ENCODE measurements around the gene ADCY1.
"Not testable (repeated sequence)": the region's sequence is repeated elsewhere in the genome, so short reads cannot be mapped to it uniquely, and the experiment has no call there.

The ADCY1 gene

DNA sequence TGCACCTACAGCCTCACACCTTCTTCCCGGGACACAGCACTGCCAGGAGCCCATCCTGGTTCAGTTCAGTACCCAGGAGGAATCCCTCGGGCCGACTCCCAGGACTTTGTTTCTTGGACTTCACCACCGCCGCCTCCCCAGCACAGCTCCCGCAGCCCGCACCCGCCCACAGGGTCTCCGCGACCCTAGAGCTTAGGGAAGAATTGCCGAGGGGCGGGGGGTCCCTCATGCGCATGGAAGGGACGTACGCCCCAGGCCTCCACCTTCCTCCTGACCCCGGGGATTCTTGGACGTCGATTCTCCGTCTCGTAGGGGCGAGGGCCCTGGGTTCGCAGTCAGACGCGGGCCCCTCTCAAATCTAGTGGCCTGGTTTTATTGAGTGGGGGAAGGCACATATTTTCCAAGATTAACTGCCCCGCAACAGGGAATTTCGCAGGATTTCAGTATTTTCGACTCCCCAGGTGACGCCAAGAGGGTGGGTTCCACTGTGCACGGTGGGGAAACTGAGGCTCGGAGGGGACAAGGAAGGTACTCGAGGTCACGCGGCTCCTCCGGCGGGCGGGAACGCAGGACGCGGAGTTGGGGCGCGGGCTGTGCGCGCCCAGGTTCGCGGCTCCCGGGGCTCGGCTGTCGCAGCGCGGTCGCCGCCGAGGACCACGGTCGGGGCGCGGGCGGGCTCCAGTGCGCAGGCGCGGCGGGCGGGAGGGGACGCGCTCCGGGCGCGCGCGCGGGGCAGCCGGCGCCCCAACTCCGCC is at the start of gene ADCY1:
Gene ADCY1 (plus strand): TSS at position 708 of the 755 bp plus-strand sequence. CDS start 176 bp downstream, outside the sequence.
- DNase-seq = no peak

DNA sequence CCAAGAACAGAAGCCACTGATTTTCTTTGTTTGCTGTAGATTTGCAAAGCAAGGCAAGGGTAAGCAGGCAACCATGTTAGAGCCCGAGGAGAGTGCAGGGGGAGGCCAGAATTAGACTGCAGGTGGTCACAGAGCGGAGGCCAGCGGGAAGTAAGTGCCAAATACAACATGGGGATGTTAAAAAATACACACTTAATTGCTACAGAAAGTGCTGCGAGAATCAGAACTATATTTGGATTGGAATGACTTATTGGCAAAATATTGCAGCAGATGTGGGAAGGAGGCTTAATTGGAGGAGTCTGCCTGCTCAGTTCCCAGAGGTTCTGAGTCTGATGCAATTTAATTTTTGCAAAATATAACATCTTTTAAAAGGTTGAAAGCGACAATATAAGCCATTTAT is 49.7 kb upstream of the ADCY1 start:
- no peak for DNase-seq

DNA sequence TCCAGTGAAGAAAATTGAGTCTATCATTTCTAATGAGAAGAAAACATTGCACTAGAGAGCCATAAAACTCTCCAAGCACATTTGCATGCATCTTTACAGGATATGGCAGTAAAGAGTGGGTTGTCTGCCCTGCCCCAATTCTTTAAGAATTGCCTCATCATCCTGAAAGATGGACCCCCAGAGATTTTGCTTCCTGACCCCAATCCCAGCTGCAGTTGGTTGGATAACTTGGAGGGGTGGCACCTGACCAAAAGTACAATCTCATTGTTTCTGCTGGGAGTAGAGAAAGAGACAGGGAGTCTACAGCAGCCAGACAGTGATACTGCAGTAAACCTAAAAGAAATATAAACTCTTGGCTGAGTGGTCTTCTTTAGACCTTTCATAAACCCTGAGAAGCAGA is 49.1 kb upstream of the ADCY1 start:
- no peak for DNase-seq

DNA sequence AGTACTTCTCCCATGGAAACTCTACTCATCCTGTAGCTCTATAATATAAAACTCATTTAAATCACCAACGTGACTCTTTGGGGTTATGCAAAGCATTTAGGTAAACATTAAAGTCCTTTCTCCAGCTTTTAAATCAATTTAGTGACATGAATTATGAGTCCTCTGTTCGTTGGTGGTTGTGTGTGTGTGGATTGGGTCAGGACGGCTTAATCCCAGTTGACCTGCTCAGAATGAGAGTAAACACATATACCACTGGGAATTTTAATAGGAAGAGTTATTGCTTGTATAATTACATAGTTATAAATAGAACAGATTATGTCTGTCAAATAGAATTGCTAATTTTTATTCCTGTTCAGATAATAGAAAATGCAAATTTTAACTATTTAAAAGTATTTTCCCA is 30.7 kb upstream of the ADCY1 start:
- DNase-seq = no peak

DNA sequence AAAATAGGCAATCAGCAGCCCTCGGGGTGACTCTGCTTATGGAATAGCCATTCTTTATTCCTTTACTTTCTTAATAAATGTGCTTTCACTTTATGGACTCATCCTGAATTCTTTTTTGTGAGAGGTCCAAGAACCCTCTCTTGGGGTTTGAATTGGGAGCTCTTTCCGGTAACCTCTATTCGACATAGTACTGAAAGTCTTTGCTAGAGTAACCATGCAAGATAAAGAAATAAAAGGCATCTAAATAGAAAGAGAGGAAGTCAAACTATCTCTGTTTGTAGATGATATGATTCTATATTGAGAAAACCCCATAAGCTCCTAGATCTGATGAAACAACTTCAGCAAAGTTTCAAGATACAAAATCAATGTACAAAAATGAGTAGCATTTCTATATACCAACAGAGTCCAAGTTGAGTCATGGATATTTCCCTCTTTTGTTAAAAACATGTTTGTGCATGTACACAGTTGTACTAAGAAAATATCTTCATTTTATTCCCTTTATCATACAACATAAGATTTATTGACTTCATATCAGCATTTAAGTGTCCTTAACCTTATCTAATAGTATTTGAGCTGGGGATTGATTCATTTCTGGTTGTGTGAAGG is 29.0 kb upstream of the ADCY1 start:
- DNase-seq = not testable (repeated sequence)

DNA sequence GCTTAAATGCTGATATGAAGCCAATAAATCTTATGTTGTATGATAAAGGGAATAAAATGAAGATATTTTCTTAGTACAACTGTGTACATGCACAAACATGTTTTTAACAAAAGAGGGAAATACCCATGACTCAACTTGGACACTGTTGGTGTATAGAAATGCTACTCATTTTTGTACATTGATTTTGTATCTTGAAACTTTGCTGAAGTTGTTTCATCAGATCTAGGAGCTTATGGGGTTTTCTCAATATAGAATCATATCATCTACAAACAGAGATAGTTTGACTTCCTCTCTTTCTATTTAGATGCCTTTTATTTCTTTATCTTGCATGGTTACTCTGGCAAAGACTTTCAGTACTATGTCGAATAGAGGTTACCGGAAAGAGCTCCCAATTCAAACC is 25.3 kb upstream of the ADCY1 start:
- DNase-seq = not testable (repeated sequence)

DNA sequence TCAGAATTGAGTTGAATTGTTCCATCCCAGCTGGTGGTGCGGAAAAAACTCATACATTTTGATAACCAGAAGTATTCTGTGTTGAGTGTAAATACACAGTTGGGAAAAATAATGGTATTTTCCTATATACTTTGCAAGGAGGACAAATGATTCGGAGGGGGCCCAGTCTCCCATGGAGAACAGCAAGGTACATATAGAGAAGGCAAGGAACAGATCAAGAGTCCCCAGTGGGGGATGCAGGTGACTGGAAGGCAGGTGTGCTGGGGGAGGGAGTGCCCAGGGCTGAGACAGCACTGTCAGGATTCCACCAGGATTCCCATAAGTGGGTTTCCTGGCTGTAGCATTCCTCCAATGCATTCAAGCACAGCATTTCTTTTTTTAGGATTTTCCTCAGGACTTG is 10.8 kb upstream of the ADCY1 start:
- no peak for DNase-seq

DNA sequence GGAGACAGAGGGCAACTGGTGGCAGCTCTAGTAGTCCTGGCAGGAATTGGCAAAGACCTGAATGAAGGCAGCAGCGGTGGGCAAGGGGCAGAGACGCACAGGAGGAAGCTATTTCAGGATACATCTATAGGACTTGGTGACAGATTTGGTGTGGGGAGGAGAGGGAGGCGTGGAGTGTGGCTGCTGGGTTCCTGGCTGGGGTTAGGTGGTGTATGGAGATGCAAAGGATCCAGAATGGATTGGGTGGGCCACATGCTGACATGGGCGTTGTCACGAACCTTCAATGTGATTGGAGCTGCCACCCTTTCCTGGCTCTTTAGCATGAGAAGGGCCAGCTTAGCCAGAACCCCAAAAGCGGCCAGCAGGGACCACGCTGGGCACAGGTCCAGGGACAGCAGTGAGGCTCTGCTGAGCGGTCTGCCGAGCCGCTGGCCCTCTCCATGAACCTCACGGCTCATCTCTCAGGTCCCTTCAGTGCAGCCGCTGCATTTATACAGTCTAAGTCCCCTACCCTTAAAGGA is 10.2 kb upstream of the ADCY1 start:
- no peak for DNase-seq

DNA sequence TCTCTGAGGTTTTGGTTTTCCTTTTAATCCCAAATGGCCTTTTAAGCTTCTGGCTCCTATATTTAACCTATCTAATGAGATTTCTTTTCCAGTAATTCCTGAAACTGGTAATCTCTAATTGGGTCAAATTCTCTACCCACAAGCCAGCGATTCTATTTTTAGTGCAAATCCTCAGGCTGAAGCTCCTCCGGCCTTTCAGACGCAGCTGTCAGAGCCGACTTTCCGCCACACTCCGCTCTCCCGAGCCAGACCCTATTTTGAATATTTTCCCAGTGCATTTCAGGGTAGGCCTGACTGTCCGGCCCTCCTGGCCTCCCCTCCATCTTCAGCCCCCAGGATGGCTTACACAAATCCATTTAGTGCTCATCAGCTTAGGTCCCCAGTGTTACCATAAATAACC is 9.7 kb upstream of the ADCY1 start:
- no peak for DNase-seq

DNA sequence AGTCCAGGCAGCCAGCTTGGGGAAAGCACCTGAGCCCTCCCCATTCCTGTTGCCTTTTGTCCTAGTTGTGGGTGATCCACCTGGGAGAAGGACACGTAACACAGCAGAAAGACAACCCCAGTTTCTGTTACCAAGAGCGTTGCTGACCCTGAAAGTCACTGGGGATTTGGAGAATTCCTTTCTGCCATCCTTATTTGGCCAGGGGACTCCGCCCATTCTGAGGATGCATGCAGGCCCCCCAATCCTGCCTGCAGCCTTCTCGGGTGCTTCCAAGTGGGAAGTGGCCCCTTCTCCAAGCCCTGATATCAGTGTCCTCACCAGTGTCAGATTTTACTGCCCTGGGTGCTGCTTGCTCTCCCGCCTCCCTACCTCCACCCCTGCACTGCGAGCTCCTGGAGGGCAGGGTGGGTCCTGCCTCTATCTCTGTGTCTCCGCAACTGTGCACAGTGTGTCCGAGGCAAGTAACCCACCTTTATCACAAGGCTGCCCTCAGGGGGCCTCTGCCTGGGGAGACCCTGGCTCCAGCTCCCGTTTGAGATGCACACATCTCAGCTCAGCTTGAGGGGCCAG is 9.2 kb upstream of the ADCY1 start:
- no peak for DNase-seq

DNA sequence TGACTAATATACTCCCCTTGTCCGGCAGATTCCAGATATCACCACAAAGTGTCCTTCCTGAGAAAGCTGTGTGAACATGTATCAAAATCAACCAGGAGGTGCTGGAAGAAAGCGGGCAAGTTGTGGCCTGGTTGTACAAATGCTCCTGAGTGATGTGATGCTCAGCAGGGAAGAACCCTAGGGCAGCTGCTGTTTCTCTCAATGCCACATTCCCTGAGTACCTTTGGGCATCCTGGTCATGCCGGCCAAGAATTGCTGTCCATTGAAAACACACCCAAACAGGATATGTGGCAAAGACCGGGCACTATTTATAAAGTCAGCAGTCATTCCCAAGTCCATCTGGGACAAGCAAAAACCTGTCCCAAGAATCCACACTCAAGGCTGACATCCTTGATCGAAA is 7.8 kb upstream of the ADCY1 start:
- DNase-seq = no peak

DNA sequence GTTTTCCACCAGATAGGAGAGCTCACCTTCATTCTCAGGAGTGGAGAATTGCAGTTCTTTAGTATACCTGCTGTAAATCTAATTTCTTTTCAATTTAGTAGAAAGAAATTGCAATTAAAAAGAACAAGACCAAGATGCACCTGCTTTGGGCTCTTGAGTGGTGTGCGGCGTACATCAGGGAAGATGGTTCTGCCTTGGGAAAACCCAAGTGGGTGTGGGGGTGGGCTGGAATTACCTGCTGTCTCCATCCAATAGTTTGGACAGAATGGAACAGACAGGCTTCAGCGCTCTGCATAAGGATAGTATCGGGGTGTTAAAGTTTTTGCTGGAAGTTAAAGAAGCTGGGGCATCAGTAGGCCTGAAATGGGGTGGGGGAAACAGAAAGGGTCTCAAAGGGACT is 7.2 kb upstream of the ADCY1 start:
- DNase-seq = no peak

DNA sequence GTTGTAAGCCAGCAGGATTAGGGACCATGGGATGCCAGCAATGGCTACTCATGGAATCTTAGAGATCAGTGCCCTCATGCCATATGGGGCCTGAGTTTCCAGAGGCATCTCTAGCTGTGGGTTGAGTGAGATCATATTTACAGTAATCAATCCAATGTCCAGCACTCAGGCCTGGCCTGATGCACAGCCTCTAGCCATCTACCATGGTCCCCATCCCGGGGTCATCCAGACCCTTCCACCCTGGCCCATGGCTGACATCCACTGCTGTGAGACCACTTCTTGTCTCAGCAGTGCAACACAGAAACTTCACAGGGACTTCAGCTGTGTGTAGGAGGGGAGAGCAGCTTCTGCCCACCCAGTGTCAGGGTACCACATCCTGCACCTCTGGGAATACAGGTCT is 6.5 kb upstream of the ADCY1 start:
- DNase-seq = no peak

DNA sequence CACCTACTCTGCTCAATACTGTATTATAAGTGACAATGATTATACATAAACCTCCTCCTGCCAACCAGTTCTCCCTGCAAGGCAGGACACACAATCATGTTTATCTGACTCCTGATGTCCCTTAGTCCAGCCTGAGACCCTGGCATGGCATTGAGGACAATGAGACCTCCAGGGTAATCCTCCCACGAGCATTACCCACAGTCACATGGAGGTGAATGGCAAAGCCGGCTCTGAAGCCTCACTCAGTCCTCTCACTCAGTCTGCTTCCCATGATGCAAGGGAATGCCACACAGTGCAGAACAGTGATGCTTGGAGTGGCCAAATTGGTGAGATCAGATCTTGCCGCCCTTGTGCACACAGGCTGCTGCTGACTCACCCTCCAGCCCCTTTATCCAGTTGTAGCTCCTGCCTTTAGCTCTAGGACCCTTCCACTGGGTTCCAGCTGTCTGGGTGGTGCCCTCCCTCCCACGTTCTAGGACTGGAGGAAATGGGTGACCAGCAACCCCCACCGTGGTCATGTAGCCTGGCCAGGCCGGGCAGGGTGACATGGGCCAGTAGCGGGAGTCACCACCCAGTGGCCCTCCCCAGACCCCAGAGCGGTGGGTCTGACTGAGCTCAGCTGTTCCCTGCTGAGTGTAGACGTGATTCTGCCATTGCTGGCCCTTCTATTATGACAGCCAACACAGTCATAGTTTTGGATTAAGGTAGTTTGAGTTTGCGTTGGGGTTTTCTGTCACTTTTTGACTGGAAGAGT is 5.5 kb upstream of the ADCY1 start:
- no peak for DNase-seq

DNA sequence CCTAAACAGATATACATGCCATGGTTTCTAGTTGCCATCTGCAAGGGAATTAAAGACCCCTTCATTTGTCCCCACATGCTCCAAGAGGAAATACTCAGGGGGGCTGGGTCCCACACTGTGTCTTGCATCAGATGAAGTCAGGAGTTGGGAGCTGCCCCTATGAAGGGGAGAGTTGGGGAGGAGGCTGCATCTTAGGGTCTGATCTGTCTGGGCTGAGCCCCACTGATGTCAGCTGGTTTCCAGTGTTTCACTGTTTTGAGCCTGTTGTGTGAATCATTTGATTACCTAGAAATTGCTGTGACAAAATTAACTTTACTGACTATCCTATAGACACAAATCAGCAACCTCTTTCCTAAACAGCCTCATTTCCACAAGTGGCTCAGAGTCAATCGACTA is 4.9 kb upstream of the ADCY1 start:
- no peak for DNase-seq

DNA sequence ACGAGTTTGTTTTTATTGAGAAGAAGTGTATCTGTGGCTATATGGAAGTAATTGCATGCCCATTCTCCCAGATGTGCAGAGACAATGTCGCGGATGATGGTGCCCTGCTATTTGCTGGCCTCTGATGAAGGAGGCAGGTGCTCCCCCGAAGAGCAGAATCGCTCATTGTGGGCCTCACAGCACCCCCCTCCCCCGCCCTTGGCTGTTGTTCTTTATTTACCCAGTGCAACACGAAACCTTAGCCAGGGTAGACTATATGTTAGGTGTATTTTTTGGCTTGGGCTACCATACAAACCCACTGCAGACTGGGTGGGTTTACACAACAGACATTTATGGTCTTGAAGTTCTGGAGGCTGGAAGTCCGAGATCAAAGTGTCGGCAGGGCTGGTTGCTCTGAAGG is 3.4 kb upstream of the ADCY1 start:
- DNase-seq = no peak

DNA sequence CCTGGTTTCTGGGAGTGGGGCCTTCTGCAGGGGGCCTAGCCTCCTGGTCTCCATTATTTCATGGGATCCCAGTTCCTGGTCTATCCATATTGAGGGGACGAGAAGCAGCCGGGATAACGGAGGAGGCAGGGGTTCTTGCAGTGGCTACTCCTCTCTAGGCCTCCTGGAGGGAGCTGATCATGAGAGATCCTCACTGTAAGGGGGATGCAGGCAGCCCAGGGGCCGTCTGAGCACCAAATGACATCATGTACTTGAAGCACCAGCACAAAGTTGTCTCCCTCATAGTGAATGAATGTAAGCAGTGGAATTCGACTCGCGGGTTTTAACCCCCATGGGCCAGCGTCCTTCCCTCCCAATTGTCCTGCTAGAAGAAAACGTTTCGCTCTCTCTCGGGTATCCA is 964 bp upstream of the ADCY1 start:
- DNase-seq = no peak

DNA sequence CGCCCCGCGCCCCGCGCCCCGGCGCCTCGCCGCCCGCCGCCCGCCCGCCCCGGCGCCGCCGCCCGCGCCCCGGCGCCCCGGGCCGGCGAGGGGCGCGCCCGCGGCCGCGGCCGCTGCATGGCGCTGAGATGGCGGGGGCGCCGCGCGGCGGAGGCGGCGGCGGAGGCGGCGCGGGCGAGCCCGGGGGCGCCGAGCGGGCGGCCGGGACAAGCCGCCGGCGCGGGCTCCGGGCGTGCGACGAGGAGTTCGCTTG is 174 bp downstream of the ADCY1 start:
- DNase-seq = no peak

DNA sequence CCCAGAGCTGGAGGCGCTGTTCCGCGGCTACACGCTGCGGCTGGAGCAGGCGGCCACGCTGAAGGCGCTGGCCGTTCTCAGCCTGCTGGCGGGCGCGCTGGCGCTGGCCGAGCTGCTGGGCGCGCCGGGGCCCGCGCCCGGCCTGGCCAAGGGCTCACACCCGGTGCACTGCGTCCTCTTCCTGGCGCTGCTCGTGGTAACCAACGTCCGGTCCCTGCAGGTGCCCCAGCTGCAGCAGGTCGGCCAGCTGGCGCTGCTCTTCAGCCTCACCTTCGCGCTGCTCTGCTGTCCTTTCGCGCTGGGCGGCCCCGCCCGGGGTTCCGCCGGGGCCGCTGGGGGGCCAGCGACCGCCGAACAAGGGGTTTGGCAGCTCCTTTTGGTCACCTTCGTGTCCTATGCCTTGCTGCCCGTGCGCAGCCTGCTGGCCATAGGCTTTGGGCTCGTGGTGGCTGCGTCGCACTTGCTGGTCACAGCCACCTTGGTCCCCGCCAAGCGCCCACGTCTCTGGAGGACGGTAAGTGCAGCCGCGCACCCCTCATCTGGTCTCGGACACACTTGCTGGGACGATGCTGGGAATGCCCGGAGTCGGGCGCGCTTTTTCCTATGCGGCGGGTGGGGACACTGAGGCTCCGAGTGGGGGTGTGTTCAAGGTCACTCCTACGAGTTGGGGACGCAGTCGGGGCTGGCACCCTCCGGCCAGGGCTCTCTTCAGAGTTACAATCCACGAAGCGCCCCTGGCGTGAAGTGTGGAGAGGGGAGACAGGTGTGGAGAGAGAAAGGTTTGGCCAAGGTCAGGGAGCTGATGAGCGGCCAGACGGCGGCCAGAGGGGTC is 717 bp downstream of the ADCY1 start:
- peak in 1 of 2 donors; percentile 14 for DNase-seq

DNA sequence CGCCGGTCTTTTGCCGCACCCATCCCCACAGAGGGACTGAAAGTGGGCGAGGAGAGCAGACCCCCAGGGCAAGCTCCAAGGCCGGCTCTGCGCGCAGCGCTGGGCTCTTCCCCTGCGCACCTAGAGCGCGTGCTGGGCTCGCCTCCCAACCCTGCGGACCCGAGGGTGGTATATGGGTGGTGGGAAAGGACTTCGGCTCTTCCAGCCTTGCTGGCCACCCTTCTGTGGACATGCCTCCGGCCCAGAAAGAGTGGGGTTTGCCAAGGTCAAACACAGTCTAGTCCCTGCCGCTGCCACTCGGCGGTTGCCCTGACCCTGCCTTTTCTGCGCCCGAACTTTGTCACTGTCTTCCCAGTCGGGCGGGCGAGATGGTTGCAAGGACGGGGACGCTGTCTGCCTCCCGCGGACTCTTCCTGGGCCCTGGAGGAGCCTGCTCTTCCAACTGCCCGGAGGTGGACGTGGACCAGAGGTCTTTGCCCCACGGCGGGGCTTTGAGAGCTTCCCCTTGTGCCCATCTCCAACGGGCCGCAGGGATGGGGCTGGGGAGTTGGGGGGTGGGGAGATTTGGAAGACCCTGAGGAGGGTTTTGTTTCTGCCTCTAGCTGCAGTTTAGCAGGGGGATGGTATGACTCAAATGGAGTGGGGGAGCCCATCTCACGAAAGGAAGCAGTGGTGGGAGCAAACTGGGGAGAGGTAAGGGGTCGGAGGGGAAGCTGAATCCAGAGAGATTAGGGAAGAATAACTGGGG is 1.5 kb downstream of the ADCY1 start:
- DNase-seq = no peak

DNA sequence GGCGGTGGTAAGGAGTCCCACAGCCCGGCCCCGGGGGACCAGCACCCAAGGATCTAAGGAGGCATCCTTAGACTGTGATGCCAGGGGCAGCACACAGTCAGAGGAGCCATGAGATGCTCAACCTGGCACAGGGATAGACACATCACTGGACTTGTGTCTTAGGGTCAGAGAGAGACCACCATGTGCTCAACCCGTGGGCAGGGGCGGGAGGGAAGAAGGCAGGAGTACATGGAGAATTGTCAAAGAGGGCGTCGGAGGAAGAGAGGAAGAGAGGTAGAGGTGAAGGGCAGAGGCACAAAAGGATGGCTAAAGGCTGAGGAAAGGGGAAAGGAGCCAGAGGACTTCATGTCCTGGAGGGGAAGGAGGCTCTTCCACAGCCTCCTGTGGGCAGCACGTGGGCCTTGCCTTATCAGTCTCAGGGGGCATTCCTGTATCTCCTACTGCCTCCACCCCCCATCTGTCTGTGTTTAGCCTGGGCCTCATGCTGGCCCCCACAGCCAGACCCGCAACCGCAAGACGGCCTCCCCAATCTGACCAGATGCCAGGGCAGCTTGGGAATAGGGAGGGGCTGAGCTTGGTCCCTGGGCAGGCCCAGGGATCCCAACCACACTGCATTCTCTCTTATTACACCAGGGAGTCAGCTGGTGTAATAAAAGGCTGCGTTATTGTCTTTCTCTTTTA is 2.2 kb downstream of the ADCY1 start:
- no peak for DNase-seq

DNA sequence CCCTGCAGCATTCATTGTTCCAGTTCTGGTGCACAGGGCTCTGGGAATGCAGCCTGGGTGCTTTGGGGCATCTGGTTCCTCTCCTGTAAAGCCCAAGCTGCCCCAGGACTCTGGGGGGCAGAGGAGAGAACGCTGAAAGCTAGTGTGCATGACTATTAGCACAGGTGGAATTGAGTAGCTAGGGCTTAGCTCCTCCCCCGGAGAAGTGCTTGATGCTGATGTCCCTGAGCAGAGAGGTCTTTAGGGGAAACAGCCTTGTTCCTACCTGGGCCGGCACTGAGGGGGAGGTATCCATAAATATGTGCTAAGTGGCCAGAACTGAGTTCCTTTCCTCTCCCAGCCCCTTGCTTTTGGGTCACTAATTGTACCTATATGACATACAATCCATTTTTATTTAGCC is 3.9 kb downstream of the ADCY1 start:
- no peak for DNase-seq

All from hippocampal formation (tissue), 2 donors.